Heart left ventricle (tissue), 16 donors: ENCODE results near the gene MSS51. TPM values are rescaled to one million over a fixed set of nuclear protein-coding genes. Genes with fewer than 3 reads are reported as not detected.

Experiments used
- ATAC-seq, 4 donors: fragments of 200-7000 bp; cut with Tn5 transposase; one replicate each; pipeline ENCODE4 v1.9.1; 2020 to 2022; ENCODE audit warnings: moderate library complexity in 4 of 4, mild to moderate bottlenecking in 3 of 4, moderate number of reproducible peaks in 1 of 4
- DNase-seq, 5 donors: peaks; one replicate each; pipeline ENCODE4 v3.0.0-alpha.2; 2020
- H3K27ac ChIP-seq, 12 donors: fragments of 200-600 bp; sonication (generic) in 4 of 12; one replicate each; pipeline versions ENCODE4 v1.5.0 to v1.8.0; 2016 to 2022; ENCODE audit warnings: mild to moderate bottlenecking in 2 of 12
- H3K27me3 ChIP-seq, 9 donors: fragments of 200-600 bp; sonication (generic) in 2 of 9; one replicate each; pipeline versions ENCODE4 v1.5.1 to v1.8.0; 2016 to 2022; ENCODE audit warnings: mild to moderate bottlenecking in 3 of 9
- H3K36me3 ChIP-seq, 9 donors: fragments of 200-600 bp; sonication (generic) in 2 of 9; one replicate each; pipeline versions ENCODE4 v1.5.0 to v1.8.0; 2018 to 2022; ENCODE audit warnings: mild to moderate bottlenecking in 2 of 9
- H3K4me1 ChIP-seq, 12 donors: fragments of 200-600 bp; sonication (generic) in 4 of 12; one replicate each; pipeline versions ENCODE4 v1.5.0 to v1.8.0; 2016 to 2022; ENCODE audit warnings: mild to moderate bottlenecking in 3 of 12
- H3K4me3 ChIP-seq, 12 donors: fragments of 200-600 bp; sonication (generic) in 4 of 12; one replicate each; pipeline versions ENCODE4 v1.5.0 to v1.8.0; 2017 to 2022; ENCODE audit warnings: mild to moderate bottlenecking in 9 of 12, moderate library complexity in 4 of 12
- H3K9me3 ChIP-seq, 12 donors: fragments of 200-600 bp; sonication (generic) in 4 of 12; one replicate each; pipeline versions ENCODE4 v1.5.0 to v1.8.0; 2016 to 2022; ENCODE audit warnings: mild to moderate bottlenecking in 1 of 12
- CTCF ChIP-seq, 12 donors: fragments of 200-600 bp; sonication (generic) in 4 of 12; IDR thresholded peaks; one replicate each; pipeline versions ENCODE4 v1.5.0 to v1.8.0; 2018 to 2022; ENCODE audit warnings: antibody characterized with exemption in 12 of 12, mild to moderate bottlenecking in 5 of 12
- POLR2A ChIP-seq, 2 donors: fragments of 450-650 bp; IDR thresholded peaks; one replicate each; pipeline ENCODE4 v1.6.1; 2017; ENCODE audit warnings: antibody characterized with exemption in 2 of 2, mild to moderate bottlenecking in 2 of 2, moderate library complexity in 2 of 2
- WGBS, 4 donors: extraction: QIAGEN DNeasy Blood & Tissue Kit in 2 of 4; methylation state at CpG; one replicate each; pipeline versions ENCODE4 v1.1.5 to v1.1.7; 2013 to 2018; 5-methylcytosine and 5-hydroxymethylcytosine counted together
- intact Hi-C, 10 donors: fragments of 100-400 bp; cut with DNase I; formaldehyde crosslinking; loops; one replicate each; pipeline versions ENCODE4 v1.11.1 to v1.14.2; 2022
- polyA plus RNA-seq, 2 donors: library from polyadenylated mRNA; stranded (reverse); fragments of 200-250 nt; gene quantifications; one replicate each; pipeline ENCODE4 v1.2.3, GENCODE V29; 2013
- total RNA-seq, 9 donors: library from RNA; depleted of rRNA in 2 of 9; stranded (reverse); fragments of >200 nt in 2 of 9; fragmentation: NEBNext Ultra II Directional in 3 of 9; extraction: Animal tissue kit (Norgen Biotek cat#: 25700) in 3 of 9; gene quantifications; one replicate each; pipeline versions ENCODE4 v1.1.0 to v1.2.4, GENCODE V29; 2016 to 2023
- donor health status: ischemic (EF 13 %, LVEDD 7.1; RV severe dilation, severe dysfunction).
- donor health status: healthy with polysubstance abuse.
- donor health status: DM: no; HTN: yes; CAD: no.
- donor health status: DM: no; HTN: no; CAD: no.
- donor health status: ischemic (EF 25% LVEDD 6.9; RV normal size, moderate dysfunction).
- donor health status: ischemic (EF 25% LVEDD 5.7; RV mildly dilated, moderate dysfunction).
- donor health status: healthy.
- donor health status: DM: yes; HTN: yes; CAD: no.
- donor health status: ischemic (EF 35%, LVEDD 5.7; RV mildly dilated, moderate dysfunction).
- donor health status: nonischemic (EF 11% LVEDD 7.7; RV severe dilation, severe dysfunction).
- donor health status: DM: yes; HTN: yes; CAD: no.
- donor health status: PGD.
- donor health status: ischemic (EF 29% LVEDD 5.4; RV normal size, mild dysfunction).
- donor health status: nonischemic (EF 23%, LVEDD 6.1; RV moderate dilation, normal function).

The MSS51 gene
- total and polyA plus RNA-seq, 11 donors, result 0.50 to 12.9 (median 5.4) TPM

- H3K27ac ChIP-seq, result no peak overlapping the region
- ATAC-seq (no peak), DNase-seq (no peak)
- H3K27me3 ChIP-seq, result no peaks in the 10 kb centered on the region
- H3K36me3 ChIP-seq, result peaks cover 0 to 17% (median 6%) of the 10 kb centered on the region in 9 donors
- H3K4me3 ChIP-seq, result no peak overlapping the region
- H3K4me1 ChIP-seq, result peaks cover 0 to 55% (median 29%) of the 10 kb centered on the region in 12 donors
- 87 to 93% (median 89%) methylated on average over 1 of the region's 1 CpG for WGBS, 4 donors
- intact Hi-C loops, result no loop called here
- H3K9me3 ChIP-seq, result no peaks in the 10 kb centered on the region
- TF ChIP-seq POLR2A (IDR thresholded peaks at IDR 0.05) (no peak), CTCF (IDR thresholded peaks at IDR 0.05) (no peak)
Measured at GRCh38 chr10:73407495-73407894, 25.9 kb downstream of the MSS51 start.

GRCh38 chr10:73406846-73407245 is 26.5 kb downstream of the MSS51 start:
- Histone ChIP-seq H3K27ac (no peak overlapping the region), H3K4me3 (no peak overlapping the region), H3K36me3 (peaks cover 0 to 17% (median 6%) of the 10 kb centered on the region in 9 donors), H3K27me3 (no peaks in the 10 kb centered on the region), H3K9me3 (no peaks in the 10 kb centered on the region), H3K4me1 (peaks cover 0 to 49% (median 23%) of the 10 kb centered on the region in 12 donors)
- intact Hi-C loops, result no loop called here
- TF ChIP-seq CTCF (IDR thresholded peaks at IDR 0.05), result no peak
- TF ChIP-seq POLR2A (IDR thresholded peaks at IDR 0.05), result no peak
- WGBS, 4 donors, result 68 to 72% (median 71%) methylated on average over 5 of the region's 5 CpGs
- ATAC-seq (no peak), DNase-seq (no peak)

GRCh38 chr10:73405556-73405955 is 27.8 kb downstream of the MSS51 start:
- H3K4me3 ChIP-seq, result no peak overlapping the region
- H3K27me3 ChIP-seq, result no peaks in the 10 kb centered on the region
- ATAC-seq (no peak), DNase-seq (no peak)
- peaks cover 0 to 47% (median 20%) of the 10 kb centered on the region in 12 donors for H3K4me1 ChIP-seq
- no peaks in the 10 kb centered on the region for H3K9me3 ChIP-seq
- H3K36me3 ChIP-seq, result peaks cover 0 to 18% (median 8%) of the 10 kb centered on the region in 9 donors
- TF ChIP-seq POLR2A (IDR thresholded peaks at IDR 0.05) (no peak), CTCF (IDR thresholded peaks at IDR 0.05) (no peak)
- intact Hi-C loops, result no loop called here
- no peak overlapping the region for H3K27ac ChIP-seq
- WGBS, 4 donors, result 72 to 82% (median 77%) methylated on average over 3 of the region's 3 CpGs

- WGBS, 4 donors, result 93 to 95% (median 94%) methylated on average over 9 of the region's 9 CpGs
- no peaks in the 10 kb centered on the region for H3K27me3 ChIP-seq
- H3K4me1 ChIP-seq, result peaks cover 0 to 53% (median 20%) of the 10 kb centered on the region in 12 donors
- DNase-seq (no peak), ATAC-seq (no peak)
- no peaks in the 10 kb centered on the region for H3K9me3 ChIP-seq
- H3K27ac ChIP-seq, result no peak overlapping the region
- no peak overlapping the region for H3K4me3 ChIP-seq
- H3K36me3 ChIP-seq, result peaks cover 0 to 19% (median 12%) of the 10 kb centered on the region in 9 donors
- intact Hi-C loops, result no loop called here
- TF ChIP-seq CTCF (IDR thresholded peaks at IDR 0.05), result no peak
- TF ChIP-seq POLR2A (IDR thresholded peaks at IDR 0.05), result no peak
Measured at GRCh38 chr10:73404690-73405089, 28.7 kb downstream of the MSS51 start.
